IPS-11a (cell line): ENCODE data around the gene NCLN.
"Not testable (repeated sequence)": the region's sequence is repeated elsewhere in the genome, so short reads cannot be mapped to it uniquely, and the experiment has no call there.

Experiments
- H3K4me3 ChIP-seq: one replicate; pipeline ENCODE4 v1.5.1; 2013; ENCODE audit warnings: low read depth, low read length, control low read depth

NCLN gene

GRCh38 chr19:3196933-3197205 is 11.1 kb downstream of the NCLN start:
- no peak overlapping the region for H3K4me3 ChIP-seq

GRCh38 chr19:3198901-3199700 is 13.4 kb downstream of the NCLN start:
- H3K4me3 ChIP-seq = no peak overlapping the region

- H3K4me3 ChIP-seq = no peak overlapping the region
These were observed 15.5 kb downstream of the NCLN start for GRCh38 chr19:3201072-3201700.

GRCh38 chr19:3201911-3202310 is 16.2 kb downstream of the NCLN start:
- no peak overlapping the region for H3K4me3 ChIP-seq

- no peak overlapping the region for H3K4me3 ChIP-seq
These were observed 16.6 kb downstream of the NCLN start for GRCh38 chr19:3202346-3202745.

- H3K4me3 ChIP-seq = not testable (repeated sequence)
These were observed 17.2 kb downstream of the NCLN start for GRCh38 chr19:3202895-3203294.

- no peak overlapping the region for H3K4me3 ChIP-seq
These were observed 18.3 kb downstream of the NCLN start for GRCh38 chr19:3203805-3204645.

- H3K4me3 ChIP-seq = no peak overlapping the region
These were observed 19.0 kb downstream of the NCLN start for GRCh38 chr19:3204646-3205275.

GRCh38 chr19:3206216-3206953 is 20.7 kb downstream of the NCLN start:
- no peak overlapping the region for H3K4me3 ChIP-seq

- H3K4me3 ChIP-seq = no peak overlapping the region
These were observed 21.9 kb downstream of the NCLN start for GRCh38 chr19:3207461-3208242.

GRCh38 chr19:3208317-3209207 is 22.8 kb downstream of the NCLN start:
- H3K4me3 ChIP-seq = no peak overlapping the region

- no peak overlapping the region for H3K4me3 ChIP-seq
These were observed 24.8 kb downstream of the NCLN start for GRCh38 chr19:3210347-3211017.

- no peak overlapping the region for H3K4me3 ChIP-seq
These were observed 25.5 kb downstream of the NCLN start for GRCh38 chr19:3211191-3211590.

- no peak overlapping the region for H3K4me3 ChIP-seq
These were observed 27.4 kb downstream of the NCLN start for GRCh38 chr19:3213159-3213558.

GRCh38 chr19:3216874-3217273 is 31.1 kb downstream of the NCLN start:
- no peak overlapping the region for H3K4me3 ChIP-seq

GRCh38 chr19:3220576-3220975 is 34.8 kb downstream of the NCLN start:
- no peak overlapping the region for H3K4me3 ChIP-seq

- H3K4me3 ChIP-seq = not testable (repeated sequence)
These were observed 35.8 kb downstream of the NCLN start for GRCh38 chr19:3221576-3221975.

- H3K4me3 ChIP-seq = no peak overlapping the region
These were observed 37.0 kb downstream of the NCLN start for GRCh38 chr19:3222709-3223108.
